CD4-positive, alpha-beta T cell treated with Interleukin-15 for 1 hour (primary cell): Measurements from ENCODE around the gene TRPM6.

Source experiments
- DNase-seq: peaks from one replicate; pipeline ENCODE4 v3.0.0-alpha.2; 2020

The TRPM6 gene

GRCh38 chr9:74770508-74771261, 117.0 kb downstream of the TRPM6 start:
- DNase-seq = no peak

DNA sequence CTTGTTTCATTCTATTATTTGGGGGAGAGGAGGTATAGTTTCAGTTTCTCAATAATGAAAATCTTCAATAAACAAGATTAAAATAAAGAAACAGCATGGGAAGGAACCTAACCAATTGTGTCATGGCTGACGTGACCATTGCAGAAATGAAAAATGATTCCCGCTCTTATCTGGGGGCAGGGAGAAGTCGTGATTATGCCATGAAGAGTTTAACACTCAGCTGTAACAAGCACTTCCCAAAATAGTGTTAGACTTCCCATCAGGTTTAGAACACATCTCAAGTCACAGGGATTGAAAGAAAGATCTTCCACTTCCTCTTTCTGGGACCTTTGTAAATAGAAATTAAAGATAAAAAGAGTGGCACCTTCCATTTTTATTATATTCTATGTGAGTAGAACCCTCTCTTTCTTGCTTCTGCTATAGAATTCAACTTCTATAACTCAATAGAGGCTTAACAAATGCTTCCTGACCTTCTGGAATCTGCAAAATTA, 122.2 kb downstream of the TRPM6 start:
- no peak for DNase-seq

DNA sequence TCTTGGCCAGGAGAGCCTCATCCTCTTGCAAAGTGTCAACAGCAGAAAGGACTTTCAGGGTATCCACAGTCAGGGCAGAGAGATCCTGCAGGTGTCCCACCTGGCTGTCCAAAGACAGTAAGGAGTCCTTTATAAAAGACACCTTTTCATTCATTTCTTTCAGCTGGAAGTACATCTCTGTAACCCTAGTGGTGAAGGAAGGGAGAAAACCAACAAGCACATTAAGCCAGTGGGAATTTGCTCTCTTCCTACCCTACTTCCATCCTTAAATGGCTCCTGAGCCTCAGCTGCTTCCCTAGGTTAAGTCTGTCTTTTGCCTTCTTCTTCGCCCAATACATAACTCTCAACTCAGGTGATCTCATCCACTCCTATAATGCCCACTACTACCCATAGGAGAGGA, 124.8 kb downstream of the TRPM6 start:
- no peak for DNase-seq

- DNase-seq = no peak
Observed at GRCh38 chr9:74760031-74760700, 127.6 kb downstream of the TRPM6 start.

- DNase-seq = no peak
Observed at GRCh38 chr9:74755999-74756398, 131.7 kb downstream of the TRPM6 start.

DNA sequence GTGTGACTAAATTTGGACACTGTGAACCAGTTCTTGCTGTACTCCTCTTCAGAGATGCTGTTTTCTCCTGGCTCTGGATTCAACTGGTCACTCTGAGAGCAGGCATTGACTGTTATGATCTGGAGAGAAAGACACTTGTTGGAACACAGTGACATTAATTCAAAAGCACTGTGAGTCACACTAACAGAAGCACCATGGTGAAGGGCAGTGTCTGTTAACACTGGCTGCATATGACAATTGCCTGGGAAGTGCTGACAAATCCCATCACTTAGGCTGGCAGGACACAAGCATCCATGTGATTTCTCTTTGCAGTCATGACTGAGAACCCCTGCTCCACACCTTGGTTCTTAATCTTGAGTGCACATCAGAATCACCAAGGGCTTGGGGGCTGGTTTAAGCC, 132.4 kb downstream of the TRPM6 start:
- DNase-seq = no peak

GRCh38 chr9:74753650-74754049, 134.1 kb downstream of the TRPM6 start:
- DNase-seq = no peak

- no peak for DNase-seq
Observed at GRCh38 chr9:74748966-74749365, 138.8 kb downstream of the TRPM6 start.

- no peak for DNase-seq
Observed at GRCh38 chr9:74742792-74743730, 144.7 kb downstream of the TRPM6 start.

GRCh38 chr9:74742191-74742790, 145.4 kb downstream of the TRPM6 start:
- no peak for DNase-seq

GRCh38 chr9:74736646-74737045, 151.1 kb downstream of the TRPM6 start:
- DNase-seq = no peak

DNA sequence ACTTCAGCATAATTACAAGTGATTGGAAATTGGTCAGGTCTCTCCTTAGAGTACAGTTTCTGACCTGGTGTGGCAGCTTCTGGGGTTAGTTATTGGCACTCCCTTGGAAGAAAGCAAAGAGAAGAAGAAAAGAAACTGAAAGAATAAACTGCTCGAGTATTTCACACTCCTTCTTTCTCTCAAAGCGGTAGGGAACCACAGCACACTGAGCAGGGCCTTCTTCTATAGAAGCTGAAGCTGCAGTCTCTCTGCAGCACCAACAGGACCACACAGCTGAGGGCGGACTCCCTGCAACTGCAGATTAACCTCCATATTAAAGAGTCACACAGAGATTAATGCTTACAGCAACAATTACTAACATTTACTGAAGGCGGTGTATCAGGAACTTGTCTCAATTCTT, 152.0 kb downstream of the TRPM6 start:
- DNase-seq = no peak

GRCh38 chr9:74729136-74729695, 158.5 kb downstream of the TRPM6 start:
- no peak for DNase-seq

DNA sequence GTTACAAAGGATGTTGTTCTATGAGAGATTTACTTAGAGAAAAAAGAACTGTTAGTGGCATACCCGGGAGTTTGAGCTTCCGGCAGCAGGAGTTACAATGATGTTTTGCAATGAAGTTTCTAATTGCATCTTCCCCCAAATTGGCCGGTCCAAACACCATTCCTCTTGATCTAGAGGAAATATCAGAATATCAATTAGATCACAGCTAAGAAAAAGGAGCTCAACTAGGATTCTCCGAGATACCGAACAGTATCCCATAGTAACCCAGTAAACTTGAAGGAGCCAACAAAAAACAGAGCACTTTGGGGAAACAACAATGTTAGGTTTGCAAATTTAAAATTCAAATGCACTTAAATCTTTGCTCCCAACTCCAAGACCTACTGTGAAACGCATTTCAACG, 159.5 kb downstream of the TRPM6 start:
- no peak for DNase-seq

- DNase-seq = no peak
Observed at GRCh38 chr9:74726581-74726980, 161.1 kb downstream of the TRPM6 start.

GRCh38 chr9:74724317-74724716, 163.4 kb downstream of the TRPM6 start:
- DNase-seq = no peak

DNA sequence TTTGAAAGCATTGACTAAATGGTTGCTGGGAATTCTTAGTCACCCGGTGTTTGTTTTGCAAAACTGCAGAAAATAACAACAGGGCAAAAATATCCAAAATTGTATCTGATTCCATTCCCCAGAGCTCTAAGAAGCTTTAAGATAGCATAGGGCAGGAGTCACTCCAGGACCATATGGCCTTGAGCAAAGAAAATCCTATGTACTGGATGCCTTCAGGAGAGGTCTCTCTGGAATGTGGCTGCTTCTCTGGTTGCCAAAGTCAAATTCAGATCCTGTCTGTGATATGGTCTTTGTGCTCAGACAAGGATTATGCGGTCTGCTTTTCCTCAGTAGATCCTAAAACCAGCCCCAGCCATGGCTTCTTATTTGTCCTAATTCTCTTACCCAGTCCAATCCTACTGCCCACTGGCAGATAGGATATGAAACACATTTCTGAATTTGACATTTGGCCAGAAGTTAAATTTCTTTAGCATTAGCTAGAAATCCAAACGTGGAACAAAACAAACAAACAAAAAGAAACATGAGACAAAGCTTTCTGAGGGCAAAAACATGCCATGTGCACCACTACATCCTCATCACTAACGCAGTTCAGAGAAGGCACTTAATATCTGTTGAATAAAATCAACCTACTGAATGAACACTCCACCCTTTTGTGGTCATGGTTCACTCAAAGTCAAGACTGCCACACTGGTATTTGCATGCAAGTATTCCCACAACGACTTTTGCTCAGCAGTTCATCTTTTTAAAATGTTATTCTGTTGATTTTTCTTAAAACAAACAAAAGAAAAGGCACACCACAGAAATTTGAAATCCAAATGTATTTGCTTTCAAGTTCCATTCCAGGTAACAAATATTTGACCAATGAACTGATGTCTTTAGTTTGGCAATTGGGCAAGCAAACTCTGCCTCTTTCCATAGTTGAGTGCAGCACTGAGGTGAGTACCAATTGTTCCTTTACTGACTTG, 165.7 kb downstream of the TRPM6 start:
- no peak for DNase-seq

- no peak for DNase-seq
Observed at GRCh38 chr9:74719306-74719705, 168.4 kb downstream of the TRPM6 start.

DNA sequence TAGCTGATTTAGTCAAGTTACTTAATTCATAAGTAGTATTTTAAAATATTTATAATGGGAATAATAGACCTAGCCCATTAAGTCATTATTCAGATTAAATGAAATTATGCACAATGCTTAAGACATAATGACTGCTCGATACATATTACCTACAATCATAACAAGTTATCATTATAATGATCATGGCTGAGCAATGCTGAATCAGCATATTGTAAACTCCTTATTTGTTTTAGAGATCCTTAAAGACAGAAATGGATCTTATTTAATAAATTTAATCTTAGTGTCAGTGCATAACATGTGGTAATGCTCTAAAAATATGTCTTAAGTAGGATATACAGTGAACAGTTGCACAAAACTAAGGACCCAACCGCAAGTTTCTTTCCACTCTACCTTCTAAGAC, 169.0 kb downstream of the TRPM6 start:
- no peak for DNase-seq

DNA sequence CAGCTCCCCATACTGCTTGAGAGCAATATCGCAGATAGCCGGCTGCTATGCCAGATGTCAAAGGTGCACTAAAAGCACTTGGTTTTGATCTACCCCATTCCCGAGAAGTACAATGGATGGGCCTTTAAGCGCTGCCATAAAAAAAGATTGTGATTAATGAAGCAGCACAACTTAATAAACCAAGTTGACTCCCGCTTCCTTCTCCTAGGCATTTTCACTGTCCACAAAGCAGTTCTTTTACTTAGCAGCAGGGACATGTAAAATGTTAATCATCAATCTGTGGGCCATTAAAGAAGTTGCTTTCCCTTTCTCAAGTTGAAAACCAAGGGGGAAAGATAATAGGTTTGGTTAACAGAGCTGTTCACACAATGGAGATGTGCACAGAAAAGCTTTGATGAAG, 176.4 kb downstream of the TRPM6 start:
- no peak for DNase-seq

GRCh38 chr9:74697535-74697934, 190.2 kb downstream of the TRPM6 start:
- no peak for DNase-seq
